ENCODE data around the gene PROX1.
"Not testable (repeated sequence)": the region's sequence is repeated elsewhere in the genome, so short reads cannot be mapped to it uniquely, and the experiment has no call there.

PROX1 gene

GRCh38 chr1:214075999-214076707 lies 88.4 kb downstream of the PROX1 start:
- DNase-seq = no peak

DNA sequence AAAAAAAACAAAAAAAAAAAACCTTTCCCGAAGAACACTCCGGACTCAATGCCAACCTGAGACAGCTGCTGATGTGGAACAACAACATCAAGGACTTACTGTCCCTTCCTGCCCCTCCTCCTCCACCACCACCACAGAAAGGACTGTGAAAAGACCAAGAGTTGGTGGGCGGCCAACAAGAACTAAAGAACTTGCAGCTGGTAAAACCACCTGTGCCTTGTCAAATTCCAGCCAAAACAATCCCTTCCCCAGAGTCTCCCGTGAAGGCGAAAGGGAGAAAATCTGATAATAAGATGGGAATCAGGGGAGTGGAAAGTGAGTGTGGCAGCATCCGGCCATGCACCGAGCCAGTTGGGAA lies 88.9 kb downstream of the PROX1 start:
- DNase-seq = no peak

DNA sequence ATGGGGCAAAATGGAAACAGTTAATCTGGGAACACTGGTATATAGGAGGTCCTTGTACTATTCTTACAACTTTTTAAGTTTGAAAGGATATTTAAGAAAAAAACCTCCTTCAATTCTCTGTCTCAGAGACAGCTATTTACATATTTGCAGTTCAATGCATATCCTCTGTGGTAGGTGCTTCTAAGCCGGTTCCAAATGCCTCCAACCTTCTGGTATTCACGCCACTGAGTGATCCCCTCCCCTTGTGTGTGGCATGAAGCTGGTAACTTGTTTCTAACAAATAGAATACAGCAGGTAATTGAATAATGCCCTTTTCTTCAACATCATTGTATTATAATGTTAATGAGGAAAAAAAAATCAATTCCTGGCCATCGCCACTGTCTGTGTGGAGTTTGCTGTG lies 91.2 kb downstream of the PROX1 start:
- DNase-seq = no peak

GRCh38 chr1:214085325-214085724 lies 97.6 kb downstream of the PROX1 start:
- DNase-seq = no peak

- DNase-seq = no peak
Measured at GRCh38 chr1:214086945-214087344, 99.2 kb downstream of the PROX1 start.

- DNase-seq = not testable (repeated sequence)
Measured at GRCh38 chr1:214089003-214089402, 101.2 kb downstream of the PROX1 start.

Measured in NCI-H774 (cell line).